HEK293 (cell line): ENCODE measurements around the gene DYNLRB1.

ENCODE experiments used
- ZNF274 ChIP-seq, 2 experiments: fragments of 200-500 bp in 1 of 2; fragments of 450-650 bp in 1 of 2; sonication (Bioruptor generic) in 1 of 2; formaldehyde crosslinking in 1 of 2; IDR thresholded peaks; 2 replicates each; pipeline versions ENCODE4 v1.5.1 to v1.6.1; 2014 to 2016; ENCODE audit warnings: borderline replicate concordance in 1 of 2, inconsistent platforms in 1 of 2, low read length in 1 of 2, missing biosample characterization in 1 of 2, missing genetic modification characterization in 1 of 2
- TF ChIP-seq, protein P1 (sequence below): fragments of 450-650 bp; formaldehyde crosslinking; IDR thresholded peaks from 2 replicates; pipeline ENCODE4 v1.5.1; 2016; ENCODE audit warnings: missing biosample characterization, missing genetic modification characterization

- no peak for TF ChIP-seq ZNF274 (IDR thresholded peaks at IDR 0.05; ENCODE audit: low read length)
- TF ChIP-seq ZNF274 (tag by site-specific recombination; IDR thresholded peaks at IDR 0.05; ENCODE audit: borderline replicate concordance) = no peak
- TF ChIP-seq, protein P1, sequence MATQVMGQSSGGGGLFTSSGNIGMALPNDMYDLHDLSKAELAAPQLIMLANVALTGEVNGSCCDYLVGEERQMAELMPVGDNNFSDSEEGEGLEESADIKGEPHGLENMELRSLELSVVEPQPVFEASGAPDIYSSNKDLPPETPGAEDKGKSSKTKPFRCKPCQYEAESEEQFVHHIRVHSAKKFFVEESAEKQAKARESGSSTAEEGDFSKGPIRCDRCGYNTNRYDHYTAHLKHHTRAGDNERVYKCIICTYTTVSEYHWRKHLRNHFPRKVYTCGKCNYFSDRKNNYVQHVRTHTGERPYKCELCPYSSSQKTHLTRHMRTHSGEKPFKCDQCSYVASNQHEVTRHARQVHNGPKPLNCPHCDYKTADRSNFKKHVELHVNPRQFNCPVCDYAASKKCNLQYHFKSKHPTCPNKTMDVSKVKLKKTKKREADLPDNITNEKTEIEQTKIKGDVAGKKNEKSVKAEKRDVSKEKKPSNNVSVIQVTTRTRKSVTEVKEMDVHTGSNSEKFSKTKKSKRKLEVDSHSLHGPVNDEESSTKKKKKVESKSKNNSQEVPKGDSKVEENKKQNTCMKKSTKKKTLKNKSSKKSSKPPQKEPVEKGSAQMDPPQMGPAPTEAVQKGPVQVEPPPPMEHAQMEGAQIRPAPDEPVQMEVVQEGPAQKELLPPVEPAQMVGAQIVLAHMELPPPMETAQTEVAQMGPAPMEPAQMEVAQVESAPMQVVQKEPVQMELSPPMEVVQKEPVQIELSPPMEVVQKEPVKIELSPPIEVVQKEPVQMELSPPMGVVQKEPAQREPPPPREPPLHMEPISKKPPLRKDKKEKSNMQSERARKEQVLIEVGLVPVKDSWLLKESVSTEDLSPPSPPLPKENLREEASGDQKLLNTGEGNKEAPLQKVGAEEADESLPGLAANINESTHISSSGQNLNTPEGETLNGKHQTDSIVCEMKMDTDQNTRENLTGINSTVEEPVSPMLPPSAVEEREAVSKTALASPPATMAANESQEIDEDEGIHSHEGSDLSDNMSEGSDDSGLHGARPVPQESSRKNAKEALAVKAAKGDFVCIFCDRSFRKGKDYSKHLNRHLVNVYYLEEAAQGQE (tag by site-specific recombination) = no peak
Measured at GRCh38 chr20:34542439-34542838, 26.2 kb downstream of the DYNLRB1 start.
